HG03039 (cell line): Measurements from ENCODE around the gene SLIT3.

ENCODE experiments used
- ATAC-seq: cut with Tn5 transposase; IDR thresholded peaks from one replicate; pipeline ENCODE4 v1.9.1; 2021; ENCODE audit warnings: mild to moderate bottlenecking, moderate library complexity; ENCODE audit not compliant: unreplicated experiment

The SLIT3 gene

DNA sequence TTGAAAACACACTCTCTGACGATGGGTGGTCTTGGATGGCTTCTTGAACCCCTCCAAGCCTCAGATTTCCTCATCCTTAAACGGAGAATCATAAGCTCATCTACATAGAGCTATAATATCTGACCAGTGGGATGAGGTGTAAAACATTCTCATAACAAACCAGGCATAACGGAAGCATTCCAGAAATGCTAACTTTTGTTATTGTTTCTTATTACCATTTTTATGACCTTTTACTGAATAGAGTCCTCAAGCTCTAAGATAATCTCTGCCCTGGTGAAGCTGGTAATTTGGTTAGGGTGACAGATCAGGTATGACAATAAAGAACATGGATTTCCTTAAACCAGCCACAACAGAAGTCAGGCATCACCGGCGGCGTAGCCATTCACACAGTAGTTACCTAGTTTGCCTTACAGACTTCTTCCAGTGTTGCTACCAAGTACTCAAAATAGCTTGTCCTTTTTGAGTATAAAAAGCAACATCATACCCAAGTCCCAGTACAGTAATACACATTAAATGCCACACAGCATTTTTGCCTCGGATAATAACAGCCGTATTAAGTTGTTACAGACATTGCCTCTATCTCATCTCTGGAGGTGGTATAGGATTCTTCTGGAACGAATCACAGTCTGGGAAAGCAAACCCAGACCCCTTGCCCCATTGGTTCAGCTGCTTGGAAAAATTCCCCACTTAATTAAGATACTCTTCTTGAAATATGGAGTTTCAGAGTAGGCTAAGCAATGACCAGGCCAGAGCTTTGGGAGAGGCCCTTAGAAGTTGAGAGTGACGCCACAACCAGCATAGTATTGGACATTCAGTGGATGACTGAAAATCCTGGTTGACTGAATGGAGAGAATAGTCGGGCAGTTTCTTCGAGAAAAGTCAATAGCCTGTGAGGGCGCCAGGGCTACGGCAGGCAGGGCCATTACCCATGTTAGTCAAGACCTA is 252.5 kb downstream of the SLIT3 start:
- ATAC-seq: no peak

DNA sequence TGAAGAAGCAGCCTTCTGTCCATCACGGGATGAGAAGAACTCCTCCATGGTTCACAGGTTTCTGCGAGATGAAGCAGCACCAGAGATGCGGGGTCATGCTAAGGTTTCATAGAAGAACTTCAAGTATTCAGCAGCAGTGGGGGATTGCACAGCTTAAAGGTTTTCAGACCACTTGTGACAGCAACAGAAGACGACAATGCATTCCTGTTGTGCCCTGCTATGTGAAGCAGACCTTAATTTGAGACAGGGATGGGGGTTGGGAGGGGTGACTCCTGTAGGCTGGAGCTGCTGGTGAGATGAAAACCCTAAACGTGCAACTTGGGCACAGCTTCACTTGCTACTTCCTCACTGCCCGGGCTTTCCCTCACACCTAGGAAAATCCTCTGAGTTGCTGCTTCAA is 256.0 kb downstream of the SLIT3 start:
- ATAC-seq: no peak

DNA sequence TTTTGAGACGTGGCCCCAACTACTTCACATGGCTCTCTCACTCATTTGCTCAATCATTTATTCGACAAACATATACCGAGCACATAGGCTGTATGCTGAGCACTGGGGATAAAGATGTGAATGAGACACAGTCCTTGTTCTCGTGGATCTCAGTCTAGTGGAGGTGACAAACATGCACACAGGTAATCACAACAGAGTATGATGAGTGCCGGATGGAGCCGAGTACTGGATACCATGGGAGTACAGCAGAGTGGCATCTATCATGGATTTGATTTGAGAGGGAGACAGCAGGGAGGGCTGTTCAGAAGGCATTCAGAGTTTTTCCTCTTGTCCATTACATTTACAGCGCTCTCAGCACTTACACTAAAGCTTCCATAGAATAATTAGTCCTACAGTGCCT is 259.8 kb downstream of the SLIT3 start:
- no peak for ATAC-seq

DNA sequence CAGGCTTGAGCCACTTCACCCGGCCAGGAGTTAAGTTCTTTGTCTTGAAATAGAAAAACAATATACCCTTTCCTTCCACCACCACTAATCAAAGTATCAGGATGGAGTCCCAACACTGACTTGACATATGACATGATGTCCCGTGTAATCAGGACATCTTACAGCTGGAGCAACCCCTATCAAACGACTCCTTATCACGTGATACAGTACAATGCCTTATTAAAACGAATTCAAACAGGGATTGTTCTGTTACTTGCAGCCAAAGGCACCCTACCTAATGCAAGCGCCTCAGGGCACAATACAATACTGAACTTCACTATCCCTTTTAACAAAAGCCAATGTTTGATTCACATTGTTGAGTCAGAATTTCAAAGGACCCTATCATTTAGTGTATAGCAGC is 261.3 kb downstream of the SLIT3 start:
- no peak for ATAC-seq

DNA sequence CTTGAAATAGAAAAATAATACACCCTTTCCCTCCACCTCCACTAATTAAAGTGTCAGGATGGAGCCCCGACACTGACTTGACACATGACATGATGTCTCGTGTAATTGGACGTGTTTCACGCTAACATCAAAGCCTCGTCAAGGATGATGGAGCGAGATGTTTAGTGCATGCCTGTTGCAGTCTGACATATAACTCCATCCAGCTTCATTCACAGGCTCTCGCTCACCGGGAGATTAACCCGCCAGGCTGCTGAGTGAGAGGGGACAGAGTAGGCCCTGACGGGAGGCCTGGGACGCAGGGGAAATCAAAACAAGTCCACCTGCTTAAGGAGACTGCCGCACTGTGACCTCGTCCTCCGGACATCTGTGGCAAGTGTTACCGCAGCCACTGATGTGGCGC is 263.5 kb downstream of the SLIT3 start:
- no peak for ATAC-seq

DNA sequence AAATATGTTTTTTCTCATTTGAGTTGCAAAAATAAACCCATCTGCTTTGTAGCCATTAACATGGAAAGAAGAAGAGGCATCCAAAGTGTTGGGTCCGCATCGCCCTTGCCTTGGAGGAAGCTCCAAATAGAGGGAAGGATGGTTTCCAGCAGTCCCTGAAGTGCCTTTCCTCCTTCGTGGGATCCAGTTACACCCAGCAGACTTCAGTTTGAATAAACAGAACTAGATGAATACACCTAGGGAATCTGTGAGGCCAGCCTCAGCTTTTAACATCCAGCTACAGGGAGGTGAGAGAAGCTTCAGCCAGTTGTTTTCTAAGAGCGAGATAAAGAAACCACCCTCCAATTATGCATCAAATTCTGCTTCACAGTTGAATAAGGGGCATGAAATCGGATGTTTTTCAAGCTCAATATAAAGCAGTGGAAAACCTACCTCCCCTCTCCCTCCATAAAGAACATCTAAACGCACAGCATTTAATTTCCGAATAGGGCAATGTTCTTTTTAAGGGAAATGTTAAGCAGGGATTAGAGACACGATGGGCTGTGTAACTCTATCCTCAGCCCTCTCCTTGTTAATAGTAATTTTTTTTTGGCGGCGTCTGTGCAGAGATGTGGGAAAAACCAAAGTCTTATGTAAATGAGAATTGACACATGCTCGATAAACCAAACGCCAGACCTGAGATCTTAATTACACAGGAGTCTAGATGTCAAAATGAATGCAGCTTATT is 264.7 kb downstream of the SLIT3 start:
- ATAC-seq: no peak

DNA sequence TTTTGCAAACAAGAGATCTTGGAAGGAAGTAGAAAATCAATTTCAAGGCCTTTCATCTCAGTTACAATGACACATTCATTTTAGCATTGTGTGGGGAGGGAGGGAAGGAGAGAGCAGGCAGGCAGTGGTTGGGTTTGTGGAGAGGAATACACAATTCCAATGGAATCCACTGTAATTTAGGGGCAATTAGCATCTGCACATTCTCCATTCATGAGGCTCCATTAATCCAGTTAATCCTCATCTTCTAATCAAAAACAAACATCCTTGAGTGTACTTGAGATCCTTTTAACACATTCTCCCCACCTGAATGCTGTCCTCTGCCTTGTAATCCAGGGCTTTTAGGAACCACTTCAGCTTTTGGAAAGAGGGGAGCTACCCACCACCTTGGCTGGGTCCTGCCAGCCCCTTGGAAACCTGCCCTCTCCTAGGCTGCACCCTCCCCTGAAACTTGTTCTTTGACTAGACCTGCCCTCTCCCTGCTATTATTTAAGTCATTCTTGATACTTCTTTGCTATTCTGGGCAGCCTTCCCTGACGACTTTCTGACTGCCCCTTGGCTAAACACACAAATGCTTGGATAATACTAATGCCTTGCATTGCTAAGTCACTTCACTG is 271.2 kb downstream of the SLIT3 start:
- no peak for ATAC-seq

DNA sequence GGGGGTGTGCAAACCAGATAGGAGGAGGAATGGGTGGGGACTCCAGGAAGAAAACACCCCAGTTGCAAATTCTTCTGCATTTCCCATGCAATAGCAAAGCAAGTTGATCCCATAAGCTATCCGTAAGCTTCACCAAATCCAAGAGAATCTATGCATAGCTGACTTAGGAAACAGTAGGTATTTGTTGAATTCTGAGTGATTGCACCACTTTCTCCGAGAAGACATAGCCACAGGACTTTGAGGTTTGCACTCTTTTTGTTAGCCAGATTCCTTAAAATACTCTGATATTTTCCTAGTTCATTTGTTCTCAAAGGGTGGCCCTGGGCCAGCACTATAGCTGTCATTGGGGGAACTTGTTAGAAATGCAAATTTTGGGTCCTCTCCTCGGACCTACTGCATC is 271.9 kb downstream of the SLIT3 start:
- ATAC-seq: no peak

DNA sequence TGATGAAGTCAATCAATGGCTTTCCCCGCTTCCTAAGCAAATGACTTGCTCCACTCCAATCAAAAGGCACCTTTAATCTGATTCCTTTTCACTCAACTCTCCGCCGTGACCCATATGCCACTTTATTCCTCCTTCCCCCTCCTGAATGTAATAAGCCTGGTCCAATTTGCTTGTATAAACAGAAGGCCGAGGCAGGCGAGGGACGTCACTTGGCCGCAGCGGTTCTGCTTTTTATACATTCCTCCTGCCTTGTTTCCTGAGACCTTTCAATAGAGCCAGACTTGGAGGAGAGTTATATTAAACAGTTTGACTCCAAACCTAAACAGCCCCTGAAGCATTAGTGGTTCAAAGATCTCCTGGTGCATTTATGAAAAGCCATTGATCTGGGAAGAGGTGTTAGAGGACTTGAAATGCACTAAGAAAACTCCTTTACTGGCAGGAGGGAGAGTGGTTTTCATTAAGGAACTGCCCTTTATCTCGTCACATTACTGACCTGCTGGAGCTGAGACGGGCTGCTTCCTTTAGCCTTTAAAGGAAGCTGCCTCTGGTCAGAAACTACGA is 273.4 kb downstream of the SLIT3 start:
- no peak for ATAC-seq

DNA sequence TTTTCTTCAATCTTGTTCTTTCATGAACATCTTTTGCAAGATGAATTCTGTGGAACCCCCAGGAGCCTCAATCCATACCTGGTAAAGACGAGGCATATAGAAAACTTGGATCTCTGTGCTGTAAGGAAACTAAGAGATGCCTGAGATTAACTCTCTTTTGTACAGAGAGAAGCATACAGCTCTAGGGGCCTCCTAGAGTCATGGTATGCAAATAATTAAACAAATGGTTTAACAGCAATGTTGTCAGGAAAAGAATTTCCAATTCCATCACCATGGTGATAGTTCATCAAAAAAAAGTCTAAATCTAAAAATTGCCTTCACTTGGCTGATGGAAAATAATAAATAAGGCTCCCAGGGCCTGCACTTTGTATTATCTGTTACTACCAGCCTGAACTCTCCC is 275.4 kb downstream of the SLIT3 start:
- no peak for ATAC-seq

DNA sequence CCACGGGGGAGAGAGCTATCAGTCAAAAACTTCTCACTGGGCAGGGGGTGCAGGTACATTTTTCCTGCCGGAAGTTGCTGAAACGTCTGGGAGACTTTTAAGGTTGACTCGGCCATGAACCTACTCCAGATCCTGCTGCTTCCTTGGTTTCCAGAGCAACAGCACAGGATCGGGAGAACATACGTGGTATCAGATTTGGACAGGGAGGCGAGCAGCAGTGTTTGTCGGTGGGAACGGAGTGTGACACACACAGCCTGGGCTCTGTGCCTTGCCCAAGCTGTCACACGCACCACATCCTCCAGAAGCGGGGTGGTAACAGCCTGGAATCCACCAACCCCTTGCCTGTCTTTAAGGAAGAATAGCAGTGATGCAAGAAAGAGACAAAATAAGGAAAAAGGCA is 276.5 kb downstream of the SLIT3 start:
- no peak for ATAC-seq

DNA sequence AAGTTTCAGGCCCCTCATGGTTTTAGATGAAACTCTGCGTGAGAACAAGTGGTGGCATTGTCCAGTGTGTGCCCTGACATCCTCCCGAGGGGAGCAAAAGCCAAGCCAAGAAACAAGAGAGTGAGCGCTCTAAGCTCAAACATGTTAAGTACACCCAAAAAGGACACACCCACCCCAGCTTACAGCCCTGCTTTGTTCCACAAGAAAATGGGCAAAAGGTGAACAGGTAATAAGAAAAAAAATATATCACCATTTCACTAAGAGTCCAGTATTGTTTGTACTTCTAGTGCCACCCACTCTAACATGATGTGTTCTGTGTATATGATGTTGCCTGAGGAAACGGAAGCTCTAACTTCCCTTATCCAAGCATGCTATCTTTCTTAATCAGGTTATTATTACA is 278.2 kb downstream of the SLIT3 start:
- no peak for ATAC-seq

DNA sequence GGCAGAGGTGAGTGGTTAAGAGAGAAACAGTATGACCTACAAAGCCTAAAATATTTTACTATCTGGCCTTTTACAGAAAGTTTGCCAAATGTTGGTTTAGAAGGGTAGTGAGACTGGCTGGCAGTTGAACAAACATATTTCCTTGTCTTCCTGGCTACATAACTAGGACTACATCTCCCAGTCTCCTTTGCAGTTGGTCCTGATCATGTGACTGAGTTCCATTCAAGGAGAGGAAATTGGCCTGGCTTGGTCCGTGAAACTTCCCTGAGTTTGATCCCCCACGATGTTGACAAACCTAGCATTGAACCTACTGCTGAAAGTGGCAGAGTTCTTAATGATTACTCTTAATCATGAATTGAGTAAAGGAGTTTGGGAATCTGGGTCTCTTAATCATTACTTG is 280.8 kb downstream of the SLIT3 start:
- no peak for ATAC-seq

DNA sequence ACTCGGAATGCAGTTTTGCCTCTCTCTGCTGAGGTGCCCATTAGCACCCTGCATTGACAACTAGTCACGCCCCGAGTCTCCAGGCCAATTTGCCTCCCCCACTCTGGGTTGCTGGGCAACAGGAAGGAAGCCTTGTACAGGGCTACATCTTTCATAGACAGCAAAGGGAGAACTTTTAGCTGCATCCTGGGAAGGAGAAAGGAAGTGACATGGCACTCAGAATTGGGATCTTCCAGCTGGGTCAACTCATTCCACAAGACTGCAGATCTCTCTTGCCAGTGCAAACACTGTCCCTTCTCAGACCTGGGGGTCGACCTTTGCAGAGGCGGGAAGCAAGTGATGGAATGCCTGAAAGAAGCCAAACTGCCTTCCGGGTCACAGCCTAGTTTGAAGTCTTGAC is 282.0 kb downstream of the SLIT3 start:
- no peak for ATAC-seq

DNA sequence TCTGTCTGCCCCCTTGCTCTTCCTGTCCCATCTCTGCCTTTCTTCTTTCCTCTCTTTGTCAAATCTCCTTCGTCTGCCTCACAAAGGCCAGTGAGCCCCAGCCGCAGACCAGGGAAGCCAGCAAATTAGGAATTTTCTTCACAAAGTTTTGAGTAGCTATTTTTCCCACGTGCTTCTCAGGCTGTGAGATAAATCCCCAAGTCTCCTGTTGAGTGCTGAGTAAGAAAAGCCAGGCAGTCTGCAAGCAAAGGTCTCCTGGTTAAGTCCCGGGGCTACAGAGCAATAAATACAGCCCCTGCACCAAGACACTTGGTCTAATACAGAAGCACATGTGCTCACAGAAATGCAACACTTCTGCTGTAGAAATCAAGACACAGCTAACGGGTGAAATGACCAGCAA is 284.9 kb downstream of the SLIT3 start:
- ATAC-seq: no peak

DNA sequence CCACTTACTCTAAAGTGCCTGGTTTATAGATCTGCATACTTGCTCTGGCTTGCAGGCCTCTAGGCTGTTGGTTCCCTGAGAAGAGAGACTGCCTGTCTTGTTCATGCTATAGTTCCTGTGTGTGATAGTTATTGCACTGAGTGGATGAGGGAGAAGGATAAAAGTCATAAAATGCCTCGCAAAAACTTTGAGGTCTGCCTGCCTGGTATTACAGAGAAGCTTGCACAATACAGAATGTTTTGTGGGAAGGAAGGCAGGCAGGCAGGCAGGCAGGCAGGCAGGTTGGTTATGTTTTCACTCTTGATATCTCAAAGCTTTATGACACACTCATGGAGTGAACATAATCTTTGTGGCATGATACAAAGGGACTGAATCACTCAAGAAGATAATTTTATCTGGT is 287.1 kb downstream of the SLIT3 start:
- no peak for ATAC-seq

DNA sequence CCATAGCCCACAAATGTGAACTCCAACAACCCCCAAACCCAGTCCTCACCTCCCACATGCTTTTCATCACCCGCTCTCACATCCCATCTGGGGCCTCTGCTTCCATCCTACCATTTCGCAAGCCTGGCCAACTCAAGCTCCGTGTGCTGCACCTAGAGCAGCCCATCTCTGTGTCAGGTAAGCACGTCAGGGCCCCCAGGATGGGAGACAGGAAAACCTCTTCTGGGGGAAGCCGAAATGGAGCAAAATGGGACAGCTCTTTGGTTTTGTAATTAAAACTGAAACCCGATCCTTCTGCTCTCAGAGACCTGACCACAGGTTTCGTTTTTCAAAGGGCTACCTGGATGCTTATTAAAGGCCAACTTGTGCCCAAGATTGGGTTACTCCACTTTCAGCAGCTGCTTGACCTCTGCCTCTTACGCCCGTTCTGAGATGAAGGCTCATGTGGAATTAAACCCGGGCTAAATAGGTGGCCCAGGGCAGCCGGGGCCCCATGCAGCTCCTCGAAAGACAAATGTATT is 287.7 kb downstream of the SLIT3 start:
- no peak for ATAC-seq

DNA sequence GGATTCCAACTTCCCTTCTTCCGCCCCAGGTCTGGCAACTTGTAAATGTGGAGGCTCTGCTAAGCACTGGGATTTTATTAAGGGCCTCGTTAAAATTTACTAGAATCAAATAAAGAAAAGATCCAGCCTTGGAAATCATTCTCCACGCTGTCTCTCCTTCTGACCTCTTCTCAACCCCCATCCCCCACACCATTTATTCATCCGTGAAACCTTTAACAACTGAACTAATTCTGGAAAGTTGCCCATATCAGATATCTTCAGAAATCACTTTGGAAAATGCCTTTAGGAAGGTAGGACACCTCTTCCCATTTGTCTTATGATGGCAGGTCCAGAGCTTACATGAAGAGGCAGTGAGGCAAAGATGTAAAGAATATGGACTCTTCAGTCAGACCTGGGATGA is 288.5 kb downstream of the SLIT3 start:
- no peak for ATAC-seq

DNA sequence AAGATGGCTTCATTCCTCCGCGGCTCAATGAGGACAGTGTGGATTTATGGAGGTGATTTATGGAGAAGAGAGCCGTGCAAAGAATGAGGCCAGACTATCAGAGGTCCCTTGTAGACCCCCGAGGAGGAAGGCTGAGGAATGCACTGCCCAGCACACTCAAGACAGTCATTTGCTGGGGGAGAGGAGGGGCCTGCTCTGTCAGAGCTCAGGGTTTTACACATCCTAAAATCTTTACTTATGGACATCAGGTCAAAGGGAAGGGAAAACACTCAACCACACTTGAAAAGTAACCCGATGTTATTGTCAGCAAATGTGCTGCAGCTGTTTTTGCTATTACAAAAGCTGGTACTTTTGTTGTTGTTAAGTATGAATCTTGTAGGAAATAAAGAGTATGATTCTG is 289.5 kb downstream of the SLIT3 start:
- ATAC-seq: no peak

DNA sequence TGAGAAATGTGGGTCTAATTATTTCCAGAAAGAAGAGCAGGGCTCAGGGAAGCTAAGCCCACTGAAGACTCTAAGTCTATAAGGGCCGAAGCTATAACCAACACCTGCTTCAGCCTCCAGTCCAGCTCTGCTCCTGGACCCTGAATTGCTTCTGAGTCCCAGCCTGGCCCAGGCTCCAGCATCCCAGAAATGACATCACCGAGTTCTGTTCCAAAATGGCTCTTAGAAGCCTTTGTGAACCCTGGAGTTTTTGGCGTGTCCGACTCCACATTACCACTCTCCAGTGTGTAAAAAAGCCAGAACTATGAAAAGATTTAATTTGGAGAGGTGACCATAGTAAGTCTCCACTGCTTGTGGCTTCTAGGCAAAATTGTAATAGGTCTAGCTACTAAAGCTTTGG is 289.9 kb downstream of the SLIT3 start:
- no peak for ATAC-seq

DNA sequence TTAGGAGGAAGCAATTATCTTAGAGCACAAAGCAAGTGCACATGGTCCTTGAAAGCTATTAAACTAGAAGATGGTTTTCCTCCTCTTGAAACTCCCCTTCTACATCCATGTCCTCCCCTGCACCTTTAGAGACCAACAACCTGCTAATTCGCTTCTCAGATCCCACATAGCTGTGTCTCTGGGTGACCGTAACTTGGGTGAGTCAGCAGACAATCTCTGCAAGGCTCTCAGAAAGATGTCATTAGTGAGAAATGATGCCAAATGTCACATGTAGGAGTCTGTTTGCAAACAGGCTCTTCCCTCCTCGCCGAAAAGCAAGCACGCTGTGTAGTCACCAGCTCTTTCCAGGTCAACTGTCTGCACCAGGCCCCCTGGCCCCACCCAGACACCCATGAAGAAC is 291.8 kb downstream of the SLIT3 start:
- no peak for ATAC-seq
